HepG2 (cell line): Measurements from ENCODE around the gene NLRC5. TPM values are rescaled to one million over a fixed set of nuclear protein-coding genes. Genes with fewer than 3 reads are reported as not detected.
A peak's percentile ranks its signal among the peaks of the same experiment; 100 is the strongest.

Experiments used
- CBFB ChIP-seq: sonication (generic); formaldehyde crosslinking; IDR thresholded peaks from 2 replicates; pipeline ENCODE4 v1.4.0; 2020; ENCODE audit warnings: missing genetic modification reagents
- DMAP1 ChIP-seq: IDR thresholded peaks from 2 replicates; pipeline ENCODE4 v1.6.1; 2016
- DPF2 ChIP-seq: sonication (generic); formaldehyde crosslinking; IDR thresholded peaks from 2 replicates; pipeline ENCODE4 v1.4.0; 2020; ENCODE audit warnings: mild to moderate bottlenecking, low read depth, missing genetic modification reagents, borderline replicate concordance
- E2F5 ChIP-seq: sonication (generic); formaldehyde crosslinking; conservative IDR thresholded peaks from 2 replicates; pipeline ENCODE4 v1.4.0; 2020; ENCODE audit warnings: missing genetic modification reagents
- JUND ChIP-seq: sonication (generic); formaldehyde crosslinking; IDR thresholded peaks from 2 replicates; pipeline ENCODE4 v1.8.0; 2022; ENCODE audit warnings: mild to moderate bottlenecking, missing genetic modification reagents
- MBNL3 ChIP-seq: fragments of 250-450 bp; sonication (Bioruptor Pico); conservative IDR thresholded peaks from 2 replicates; pipeline ENCODE4 v1.8.0; 2022; ENCODE audit warnings: mild to moderate bottlenecking, inconsistent platforms
- MED1 ChIP-seq: sonication (generic); formaldehyde crosslinking; IDR thresholded peaks from 2 replicates; pipeline ENCODE4 v1.4.0; 2020; ENCODE audit warnings: missing genetic modification reagents
- MLX ChIP-seq: IDR thresholded peaks from 2 replicates; pipeline ENCODE4 v1.6.1; 2016
- MLXIP ChIP-seq: sonication (generic); formaldehyde crosslinking; IDR thresholded peaks from 2 replicates; pipeline ENCODE4 v1.9.0; 2021; ENCODE audit warnings: missing genetic modification reagents, borderline replicate concordance
- NFIC ChIP-seq: IDR thresholded peaks from 2 replicates; pipeline ENCODE4 v1.6.1; 2012; ENCODE audit warnings: mild to moderate bottlenecking, low read length, inconsistent platforms
- PAXIP1 ChIP-seq: sonication (generic); formaldehyde crosslinking; conservative IDR thresholded peaks from 2 replicates; pipeline ENCODE4 v1.4.0; 2020; ENCODE audit warnings: mild to moderate bottlenecking, missing genetic modification reagents, moderate library complexity
- PLRG1 ChIP-seq: fragments of 450-650 bp; conservative IDR thresholded peaks from 2 replicates; pipeline ENCODE4 v1.6.1; 2016
- POLR2AphosphoS5 ChIP-seq: IDR thresholded peaks from 2 replicates; pipeline ENCODE4 v1.6.1; 2012; ENCODE audit warnings: low read depth, low read length
- PTBP1 ChIP-seq: fragments of 200-400 bp; formaldehyde crosslinking; IDR thresholded peaks from 2 replicates; pipeline ENCODE4 v1.6.1; 2018; ENCODE audit warnings: low read length, low read depth; ENCODE audit not compliant: poor library complexity, severe bottlenecking
- SPEN ChIP-seq: sonication (generic); formaldehyde crosslinking; IDR thresholded peaks from 2 replicates; pipeline ENCODE4 v1.5.1; 2020; ENCODE audit warnings: low read depth, mild to moderate bottlenecking, missing genetic modification reagents
- THAP11 ChIP-seq: IDR thresholded peaks from 2 replicates; pipeline ENCODE4 v1.6.1; 2016; ENCODE audit warnings: missing biosample characterization, missing genetic modification reagents
- ZNF143 ChIP-seq: sonication (generic); formaldehyde crosslinking; IDR thresholded peaks from 2 replicates; pipeline ENCODE4 v1.4.0; 2020; ENCODE audit warnings: missing genetic modification reagents
- ZNF275 ChIP-seq: sonication (generic); formaldehyde crosslinking; IDR thresholded peaks from 2 replicates; pipeline ENCODE4 v1.8.0; 2022; ENCODE audit warnings: missing genetic modification reagents, mild to moderate bottlenecking, inconsistent platforms, borderline replicate concordance
- ZNF598 ChIP-seq: sonication (generic); formaldehyde crosslinking; IDR thresholded peaks from 2 replicates; pipeline ENCODE4 v1.5.1; 2020; ENCODE audit warnings: mild to moderate bottlenecking, missing genetic modification reagents, borderline replicate concordance
- ZNF614 ChIP-seq: IDR thresholded peaks from 2 replicates; pipeline ENCODE4 v1.6.1; 2018; ENCODE audit warnings: missing biosample characterization, missing genetic modification reagents, inconsistent platforms, borderline replicate concordance
- ZNF713 ChIP-seq: sonication (generic); formaldehyde crosslinking; IDR thresholded peaks from 2 replicates; pipeline ENCODE4 v1.4.0; 2020; ENCODE audit warnings: mild to moderate bottlenecking, missing genetic modification reagents
- ZNF746 ChIP-seq: sonication (generic); formaldehyde crosslinking; IDR thresholded peaks from 2 replicates; pipeline ENCODE4 v1.8.0; 2022; ENCODE audit warnings: mild to moderate bottlenecking, missing genetic modification reagents
- ZNF788 ChIP-seq: sonication (generic); formaldehyde crosslinking; IDR thresholded peaks from 2 replicates; pipeline ENCODE4 v1.5.0; 2020; ENCODE audit warnings: mild to moderate bottlenecking, missing genetic modification reagents, borderline replicate concordance
- ZSCAN21 ChIP-seq: sonication (generic); formaldehyde crosslinking; IDR thresholded peaks from 2 replicates; pipeline ENCODE4 v1.8.0; 2022; ENCODE audit warnings: mild to moderate bottlenecking, missing genetic modification reagents, moderate library complexity, borderline replicate concordance
- polyA plus RNA-seq, 8 experiments: library from polyadenylated mRNA; depleted of rRNA in 3 of 8; stranded (reverse) in 7 of 8; unstranded in 1 of 8; fragments of >200 nt; fragmentation: Illumina TruSeq in 4 of 8; extraction: Trizol in 4 of 8; gene quantifications; 2 replicates each; pipeline versions ENCODE4 v1.2.1 to v1.2.3, GENCODE V29; 2011 to 2016; ENCODE audit warnings: low read depth in 4 of 8, missing spikeins in 1 of 8, mixed read lengths in 1 of 8; ENCODE audit not compliant: insufficient read depth in 1 of 8
- total RNA-seq, 5 experiments: library from RNA; depleted of rRNA; stranded (reverse); fragments of >200 nt; fragmentation: Illumina TruSeq; extraction: Trizol; gene quantifications; 2 replicates each; pipeline ENCODE4 v1.2.3, GENCODE V29; 2016; ENCODE audit warnings: low read depth in 1 of 5

NLRC5 gene
- total and polyA plus RNA-seq, 2 of the 13 experiments (the other 11 are each of a cell fraction or from before 2014, with no cell fraction given), result 6.3 to 12.7 TPM

GRCh38 chr16:56973294-56973689 is 16.1 kb upstream of the NLRC5 start (continued):
- TF ChIP-seq MLXIP (CRISPR knock-in tag) (no peak), MED1 (CRISPR knock-in tag) (peak; percentile 52), THAP11 (CRISPR knock-in tag) (no peak), ZNF614 (no peak), SPEN (CRISPR knock-in tag) (no peak; the same call in 1 of the 2 replicates), DMAP1 (CRISPR knock-in tag) (no peak), ZNF598 (CRISPR knock-in tag) (no peak), POLR2AphosphoS5 (no peak), PLRG1 (no peak), DPF2 (CRISPR knock-in tag) (no peak), CBFB (CRISPR knock-in tag) (no peak), ZNF746 (CRISPR knock-in tag) (no peak), ZSCAN21 (no peak), PTBP1 (no peak), ZNF788 (CRISPR knock-in tag) (peak; percentile 42; the same call in 1 of the 2 replicates), MLX (no peak), ZNF275 (no peak), PAXIP1 (CRISPR knock-in tag) (no peak), JUND (CRISPR knock-in tag) (no peak), MBNL3 (no peak), E2F5 (CRISPR knock-in tag) (no peak), ZNF143 (CRISPR knock-in tag) (peak; percentile 61), ZNF713 (CRISPR knock-in tag) (no peak), NFIC (no peak)
